Measurements from ENCODE around the gene FAM210A.

FAM210A gene

DNA sequence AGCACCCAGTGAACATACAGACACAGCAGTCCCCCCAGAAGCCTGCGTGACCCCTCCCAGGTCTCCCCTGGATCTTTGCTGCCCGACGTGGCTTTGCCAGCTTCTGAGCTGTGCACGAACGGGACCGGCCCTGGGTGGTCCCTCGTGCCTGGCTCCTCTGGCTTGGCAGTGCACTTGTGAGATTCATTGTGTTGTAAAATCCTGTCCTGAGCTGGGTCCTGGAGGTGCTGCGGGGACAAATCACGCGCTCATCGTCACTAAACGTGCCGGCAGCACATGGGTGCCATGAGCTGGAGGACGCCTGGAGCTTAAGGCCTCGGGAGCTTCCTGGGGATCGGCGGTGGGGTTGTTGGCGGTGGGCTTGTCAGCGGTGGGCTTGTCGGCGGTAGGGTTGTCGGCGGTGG lies 104.9 kb downstream of the FAM210A start:
- 92 to 93% methylated on average over 13 to 15 of the region's 23 CpGs for WGBS, 2 experiments (ENCODE audit: insufficient coverage in 2 of 2)
- H3K9me3 ChIP-seq (ENCODE audit: control insufficient read depth, low read length): no peaks in the 10 kb centered on the region
- H3K4me1 ChIP-seq (ENCODE audit: control insufficient read depth, insufficient read depth, low read length, poor library complexity, severe bottlenecking): no peaks in the 10 kb centered on the region
- no peak overlapping the region for H3K27ac ChIP-seq (ENCODE audit: low read depth, low read length, severe bottlenecking)
- H3K4me3 ChIP-seq (ENCODE audit: extremely low read depth, insufficient read depth, low read length, poor library complexity, severe bottlenecking): no peak overlapping the region
- no peaks in the 10 kb centered on the region for H3K36me3 ChIP-seq (ENCODE audit: control insufficient read depth, insufficient read depth, low read length)

- H3K4me3 ChIP-seq (ENCODE audit: extremely low read depth, insufficient read depth, low read length, poor library complexity, severe bottlenecking): no peak overlapping the region
- H3K27ac ChIP-seq (ENCODE audit: low read depth, low read length, severe bottlenecking): no peak overlapping the region
- 93 to 95% methylated on average over 27 to 28 of the region's 29 CpGs for WGBS, 2 experiments (ENCODE audit: insufficient coverage in 2 of 2)
- H3K4me1 ChIP-seq (ENCODE audit: control insufficient read depth, insufficient read depth, low read length, poor library complexity, severe bottlenecking): no peaks in the 10 kb centered on the region
- H3K9me3 ChIP-seq (ENCODE audit: control insufficient read depth, low read length): no peaks in the 10 kb centered on the region
- no peaks in the 10 kb centered on the region for H3K36me3 ChIP-seq (ENCODE audit: control insufficient read depth, insufficient read depth, low read length)
Observed at GRCh38 chr18:13620818-13621445, 105.4 kb downstream of the FAM210A start.

- Histone ChIP-seq H3K4me3 (ENCODE audit: extremely low read depth, insufficient read depth, low read length, poor library complexity, severe bottlenecking) (no peak overlapping the region), H3K27ac (ENCODE audit: low read depth, low read length, severe bottlenecking) (no peak overlapping the region), H3K4me1 (ENCODE audit: control insufficient read depth, insufficient read depth, low read length, poor library complexity, severe bottlenecking) (no peaks in the 10 kb centered on the region), H3K9me3 (ENCODE audit: control insufficient read depth, low read length) (no peaks in the 10 kb centered on the region), H3K36me3 (ENCODE audit: control insufficient read depth, insufficient read depth, low read length) (no peaks in the 10 kb centered on the region)
- 92 to 95% methylated on average over 7 to 9 of the region's 10 CpGs for WGBS, 2 experiments (ENCODE audit: insufficient coverage in 2 of 2)
Observed at GRCh38 chr18:13620206-13620672, 106.1 kb downstream of the FAM210A start.

GRCh38 chr18:13619505-13620205 lies 106.7 kb downstream of the FAM210A start:
- Histone ChIP-seq H3K36me3 (ENCODE audit: control insufficient read depth, insufficient read depth, low read length) (no peaks in the 10 kb centered on the region), H3K4me1 (ENCODE audit: control insufficient read depth, insufficient read depth, low read length, poor library complexity, severe bottlenecking) (no peaks in the 10 kb centered on the region), H3K4me3 (ENCODE audit: extremely low read depth, insufficient read depth, low read length, poor library complexity, severe bottlenecking) (no peak overlapping the region), H3K27ac (ENCODE audit: low read depth, low read length, severe bottlenecking) (no peak overlapping the region), H3K9me3 (ENCODE audit: control insufficient read depth, low read length) (no peaks in the 10 kb centered on the region)
- WGBS, 2 experiments (ENCODE audit: insufficient coverage in 2 of 2): 90 to 94% methylated on average over 12 to 16 of the region's 20 CpGs

DNA sequence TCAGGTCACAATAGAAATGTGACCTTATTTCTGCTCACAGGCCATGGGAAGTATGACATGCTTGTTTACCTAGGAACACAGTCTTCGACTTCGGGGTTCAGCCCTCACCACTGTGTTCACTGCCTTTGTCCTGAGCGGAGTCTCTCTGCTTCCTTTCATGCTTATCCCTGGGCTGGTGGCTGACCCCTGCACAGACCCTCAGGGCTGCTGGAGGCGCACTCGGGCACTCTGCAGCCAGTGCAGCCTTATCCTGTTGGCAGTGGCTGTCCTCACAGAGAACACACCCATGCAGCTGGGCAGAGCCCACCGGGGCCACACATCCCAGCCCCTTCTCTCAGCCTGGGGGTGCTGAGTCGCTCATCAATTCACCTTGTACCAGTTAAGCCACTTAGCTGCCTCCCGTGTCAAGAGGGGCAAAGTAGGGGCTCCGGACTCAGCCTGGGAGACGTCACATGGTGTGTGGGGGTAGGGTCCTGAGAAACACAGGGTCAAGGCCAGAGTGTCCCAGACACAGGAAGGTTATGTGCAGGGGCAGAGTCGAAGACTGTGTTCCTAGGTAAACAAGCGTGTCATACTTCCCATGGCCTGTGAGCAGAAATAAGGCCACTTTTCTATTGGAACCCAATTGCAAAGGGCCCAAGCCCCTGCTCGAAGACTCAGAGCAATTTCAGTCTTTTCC lies 107.5 kb downstream of the FAM210A start:
- no peak overlapping the region for H3K4me3 ChIP-seq (ENCODE audit: extremely low read depth, insufficient read depth, low read length, poor library complexity, severe bottlenecking)
- 87 to 97% methylated on average over 7 to 10 of the region's 13 CpGs for WGBS, 2 experiments (ENCODE audit: insufficient coverage in 2 of 2)
- H3K9me3 ChIP-seq (ENCODE audit: control insufficient read depth, low read length): no peaks in the 10 kb centered on the region
- H3K27ac ChIP-seq (ENCODE audit: low read depth, low read length, severe bottlenecking): no peak overlapping the region
- no peaks in the 10 kb centered on the region for H3K36me3 ChIP-seq (ENCODE audit: control insufficient read depth, insufficient read depth, low read length)
- no peaks in the 10 kb centered on the region for H3K4me1 ChIP-seq (ENCODE audit: control insufficient read depth, insufficient read depth, low read length, poor library complexity, severe bottlenecking)

DNA sequence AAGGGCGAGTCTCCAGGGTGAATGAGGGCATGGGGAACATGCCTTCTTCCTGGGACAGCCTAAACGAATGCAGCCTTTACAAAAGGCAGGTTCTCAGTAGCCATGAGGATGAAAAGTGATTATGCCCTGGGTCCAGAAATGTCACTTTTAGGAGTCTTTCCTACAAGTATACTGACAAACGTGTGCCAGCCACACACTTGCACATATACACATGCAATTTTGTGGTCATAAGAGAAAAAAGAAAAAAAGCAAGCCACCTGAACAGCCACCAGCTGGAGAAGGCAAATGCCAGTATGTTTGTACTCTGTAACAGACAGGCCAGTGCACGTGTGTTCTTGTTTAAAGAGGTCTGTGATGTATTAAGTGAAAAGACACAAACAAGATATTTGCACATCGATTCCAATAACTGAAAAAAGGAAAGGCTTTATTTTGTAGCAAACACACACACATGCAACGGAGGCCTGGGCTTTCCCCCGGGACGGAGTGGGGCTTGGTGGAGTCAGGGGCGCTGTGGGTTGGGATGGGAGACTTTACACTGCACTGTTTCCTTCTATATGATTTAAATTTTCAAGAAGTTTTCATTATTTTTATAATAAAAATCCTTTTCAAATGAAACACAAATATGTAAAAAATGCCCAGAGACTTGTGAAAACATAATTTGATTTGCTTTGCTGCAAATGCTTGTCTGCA lies 108.4 kb downstream of the FAM210A start:
- H3K4me1 ChIP-seq (ENCODE audit: control insufficient read depth, insufficient read depth, low read length, poor library complexity, severe bottlenecking): no peaks in the 10 kb centered on the region
- no peaks in the 10 kb centered on the region for H3K9me3 ChIP-seq (ENCODE audit: control insufficient read depth, low read length)
- H3K36me3 ChIP-seq (ENCODE audit: control insufficient read depth, insufficient read depth, low read length): no peaks in the 10 kb centered on the region
- no peak overlapping the region for H3K4me3 ChIP-seq (ENCODE audit: extremely low read depth, insufficient read depth, low read length, poor library complexity, severe bottlenecking)
- WGBS, 2 experiments (ENCODE audit: insufficient coverage in 2 of 2): 84 to 93% methylated on average over 3 of the region's 9 CpGs
- H3K27ac ChIP-seq (ENCODE audit: low read depth, low read length, severe bottlenecking): no peak overlapping the region

DNA sequence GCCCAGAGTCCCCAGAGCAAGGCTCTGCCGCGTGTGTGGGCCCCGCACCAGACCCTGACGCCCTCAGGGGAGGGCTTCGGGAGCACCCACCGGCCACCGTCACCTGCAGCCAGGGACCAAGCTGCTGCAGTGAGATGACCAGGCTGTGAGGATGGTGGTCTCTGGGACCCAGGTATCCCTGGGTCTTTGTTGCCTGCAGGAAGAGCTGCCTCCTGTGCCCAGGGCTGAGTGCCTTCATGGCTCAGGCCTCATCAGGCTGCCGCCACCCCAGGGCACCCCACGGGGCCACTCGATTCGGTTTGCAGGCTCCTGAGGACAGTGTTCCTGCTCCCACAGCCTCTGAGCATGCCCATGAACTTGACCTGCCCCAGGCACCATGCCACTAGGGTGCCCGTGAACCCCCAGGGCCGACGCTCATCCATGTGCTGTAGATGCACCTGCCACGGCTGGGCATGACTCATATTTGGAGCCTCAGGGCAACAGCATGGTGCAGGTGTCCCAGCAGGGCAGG lies 109.8 kb downstream of the FAM210A start:
- WGBS, 2 experiments (ENCODE audit: insufficient coverage in 2 of 2): 88 to 92% methylated on average over 15 of the region's 15 CpGs

DNA sequence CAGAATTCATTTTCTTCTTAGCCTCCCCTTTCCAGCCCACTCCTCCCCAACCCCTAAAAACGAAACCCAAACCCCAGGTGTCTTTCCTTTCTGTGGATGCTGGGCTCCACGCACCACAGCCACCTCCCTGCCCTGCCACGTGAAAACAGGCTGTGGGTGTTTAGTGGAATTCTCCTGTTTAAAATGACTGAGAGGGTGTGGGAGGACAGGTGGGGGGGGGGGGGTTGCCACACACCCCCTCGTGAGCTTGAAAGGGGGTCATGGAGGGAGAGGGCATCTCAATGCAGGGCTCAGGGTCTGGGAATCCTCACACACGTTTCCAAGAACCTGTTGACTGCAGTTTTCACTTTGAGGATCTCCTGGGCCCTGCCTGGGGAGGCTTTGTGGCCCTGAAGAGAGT lies 110.3 kb downstream of the FAM210A start:
- Histone ChIP-seq H3K36me3 (ENCODE audit: control insufficient read depth, insufficient read depth, low read length) (no peaks in the 10 kb centered on the region), H3K9me3 (ENCODE audit: control insufficient read depth, low read length) (no peaks in the 10 kb centered on the region), H3K4me3 (ENCODE audit: extremely low read depth, insufficient read depth, low read length, poor library complexity, severe bottlenecking) (no peak overlapping the region), H3K27ac (ENCODE audit: low read depth, low read length, severe bottlenecking) (no peak overlapping the region), H3K4me1 (ENCODE audit: control insufficient read depth, insufficient read depth, low read length, poor library complexity, severe bottlenecking) (peaks cover 1% of the 10 kb centered on the region)
- WGBS, 2 experiments (ENCODE audit: insufficient coverage in 2 of 2): 78% methylated on average over 2 of the region's 5 CpGs; no CpG with 5 or more reads in 1 of the 2 experiments

More for the DNA sequence above, 109.8 kb downstream of the FAM210A start:
- no peak overlapping the region for H3K27ac ChIP-seq (ENCODE audit: low read depth, low read length, severe bottlenecking)
- H3K4me3 ChIP-seq (ENCODE audit: extremely low read depth, insufficient read depth, low read length, poor library complexity, severe bottlenecking): no peak overlapping the region
- H3K9me3 ChIP-seq (ENCODE audit: control insufficient read depth, low read length): no peaks in the 10 kb centered on the region
- H3K36me3 ChIP-seq (ENCODE audit: control insufficient read depth, insufficient read depth, low read length): no peaks in the 10 kb centered on the region
- H3K4me1 ChIP-seq (ENCODE audit: control insufficient read depth, insufficient read depth, low read length, poor library complexity, severe bottlenecking): no peaks in the 10 kb centered on the region

GRCh38 chr18:13615432-13615861 lies 110.9 kb downstream of the FAM210A start:
- Histone ChIP-seq H3K4me1 (ENCODE audit: control insufficient read depth, insufficient read depth, low read length, poor library complexity, severe bottlenecking) (peaks cover 6% of the 10 kb centered on the region), H3K36me3 (ENCODE audit: control insufficient read depth, insufficient read depth, low read length) (no peaks in the 10 kb centered on the region), H3K9me3 (ENCODE audit: control insufficient read depth, low read length) (no peaks in the 10 kb centered on the region), H3K27ac (ENCODE audit: low read depth, low read length, severe bottlenecking) (no peak overlapping the region), H3K4me3 (ENCODE audit: extremely low read depth, insufficient read depth, low read length, poor library complexity, severe bottlenecking) (no peak overlapping the region)
- WGBS, 2 experiments (ENCODE audit: insufficient coverage in 2 of 2): 91 to 98% methylated on average over 4 to 7 of the region's 8 CpGs

DNA sequence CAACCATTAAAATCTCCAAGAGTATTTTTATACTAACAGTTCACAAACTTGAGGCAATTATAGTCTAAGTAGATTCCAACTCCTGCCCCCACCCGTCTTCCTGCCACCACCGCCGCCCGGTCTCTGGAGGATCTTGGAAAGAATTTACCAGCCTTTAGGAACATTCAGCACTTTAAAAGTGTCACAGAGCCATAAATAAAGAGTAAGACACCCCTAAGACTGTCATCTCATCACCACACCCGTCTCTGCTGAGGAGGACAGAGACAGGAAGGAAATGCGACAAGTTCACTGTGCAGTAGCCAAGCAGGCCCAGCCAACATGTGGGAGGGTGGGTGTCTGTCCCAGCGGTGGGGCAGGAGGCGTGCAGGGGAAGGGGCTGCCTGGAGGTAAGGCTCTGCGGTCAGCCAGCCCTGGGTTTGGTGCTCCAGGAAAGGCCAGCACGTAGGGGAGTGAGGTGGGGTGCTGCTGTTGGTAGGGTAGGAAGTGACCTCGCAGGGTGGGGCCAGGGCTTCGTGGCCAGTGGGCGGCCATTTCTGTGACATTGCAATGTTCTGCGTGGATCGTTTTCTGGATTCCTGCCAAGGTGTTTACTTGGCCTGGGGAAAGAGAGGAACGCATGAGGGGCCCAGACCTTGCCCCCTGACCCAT lies 111.6 kb downstream of the FAM210A start:
- Histone ChIP-seq H3K27ac (ENCODE audit: low read depth, low read length, severe bottlenecking) (no peak overlapping the region), H3K36me3 (ENCODE audit: control insufficient read depth, insufficient read depth, low read length) (no peaks in the 10 kb centered on the region), H3K4me3 (ENCODE audit: extremely low read depth, insufficient read depth, low read length, poor library complexity, severe bottlenecking) (no peak overlapping the region), H3K4me1 (ENCODE audit: control insufficient read depth, insufficient read depth, low read length, poor library complexity, severe bottlenecking) (peaks cover 6% of the 10 kb centered on the region), H3K9me3 (ENCODE audit: control insufficient read depth, low read length) (no peaks in the 10 kb centered on the region)
- 87 to 88% methylated on average over 10 to 13 of the region's 16 CpGs for WGBS, 2 experiments (ENCODE audit: insufficient coverage in 2 of 2)

Measured in mesodermal cell (in vitro differentiated cells).